GM08714 (cell line): ENCODE measurements around the gene GRPR.

Source experiments
- H3K4me3 ChIP-seq: fragments of 200-500 bp; sonication (Bioruptor generic); 2 replicates; pipeline ENCODE4 v1.5.1; 2014; ENCODE audit warnings: mild to moderate bottlenecking, low read length, inconsistent platforms
- ZNF274 ChIP-seq: IDR thresholded peaks from 2 replicates; pipeline ENCODE4 v1.6.1; 2012; ENCODE audit warnings: mild to moderate bottlenecking, low read depth, low read length

The GRPR gene

DNA sequence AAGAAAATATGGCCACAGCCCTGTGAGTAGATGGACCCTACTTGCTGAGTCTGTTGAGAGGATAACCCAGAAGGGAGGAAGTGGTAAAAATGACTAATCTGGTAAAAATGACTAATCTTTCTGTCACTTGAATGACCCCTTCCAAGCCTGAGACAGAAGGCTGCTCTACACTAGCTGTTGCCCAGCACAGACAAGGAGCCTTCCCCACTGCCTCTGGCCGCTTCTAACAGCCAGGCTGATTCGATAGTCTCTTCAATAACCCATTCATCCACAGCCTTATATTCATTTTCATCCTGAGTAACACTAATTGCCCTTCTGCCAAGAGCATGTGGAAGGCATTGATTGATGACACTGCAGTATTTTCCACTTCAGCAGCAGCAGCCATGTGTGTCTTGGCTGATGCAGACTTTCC, 62.4 kb downstream of the GRPR start:
- no peak for TF ChIP-seq ZNF274

DNA sequence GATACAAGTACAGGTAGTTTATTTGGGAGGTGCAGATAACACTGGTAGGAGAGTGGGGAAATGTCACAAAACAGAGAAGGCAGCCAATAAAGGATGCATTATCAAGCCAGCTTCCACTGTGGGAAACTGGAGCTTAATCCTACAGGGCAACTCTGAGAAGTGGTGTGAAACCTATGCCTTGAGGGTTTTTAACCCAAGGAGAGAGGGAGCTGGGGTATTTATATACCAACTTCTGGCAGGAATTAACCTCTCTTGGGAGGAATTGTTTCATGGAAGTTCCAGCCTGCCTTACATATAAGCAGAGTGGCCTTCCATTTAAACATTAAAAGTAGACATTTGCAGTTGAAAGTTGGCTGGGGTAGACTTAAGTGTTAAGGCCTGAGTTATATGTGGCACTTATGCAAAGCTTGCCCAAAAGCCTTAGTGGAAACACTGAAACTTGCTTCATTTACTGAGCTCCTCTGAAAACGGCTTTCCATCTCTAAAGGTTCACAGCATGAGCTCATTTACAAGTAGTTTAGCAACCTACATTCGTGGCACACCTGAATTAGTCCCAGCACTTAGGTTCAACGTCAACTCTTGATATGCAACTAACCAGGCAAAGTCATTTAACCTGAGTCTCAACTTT, 63.1 kb downstream of the GRPR start:
- TF ChIP-seq ZNF274, result no peak
- H3K4me3 ChIP-seq, result no peak overlapping the region

More for the DNA sequence above, 62.4 kb downstream of the GRPR start:
- H3K4me3 ChIP-seq, result no peak overlapping the region

DNA sequence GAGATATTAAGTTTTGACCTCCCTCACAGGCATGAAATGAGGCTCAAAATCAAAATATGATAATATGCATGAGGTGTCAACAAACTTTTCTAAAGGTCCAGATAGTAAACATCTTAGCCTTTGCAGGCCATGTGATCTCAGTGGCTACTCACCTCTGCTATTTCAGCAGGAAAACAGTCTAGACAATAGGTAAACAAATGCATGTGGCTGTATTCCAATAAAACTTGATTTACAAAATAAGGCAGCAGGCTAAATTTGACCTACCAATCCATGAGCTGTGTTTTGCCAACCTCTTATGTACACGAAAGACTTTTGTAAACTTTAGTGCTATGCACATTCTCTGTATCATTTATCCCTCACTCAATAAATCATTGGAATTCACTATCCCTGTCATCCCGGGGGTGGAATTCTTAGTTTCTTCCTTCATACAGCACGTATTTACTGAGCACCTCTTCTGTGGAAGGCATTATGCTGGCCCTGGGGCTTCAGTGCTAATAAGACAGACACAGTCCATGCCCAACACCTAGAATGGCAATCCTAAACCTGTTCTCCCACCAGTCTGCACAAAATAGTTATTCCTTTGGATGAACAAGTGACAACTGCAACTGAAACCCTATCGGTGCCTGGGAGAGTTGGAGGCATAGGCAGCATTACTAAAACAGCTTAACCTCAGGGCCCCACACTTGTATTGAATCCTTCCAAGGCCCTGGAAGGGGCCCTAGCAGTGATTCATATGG, 63.8 kb downstream of the GRPR start:
- no peak for TF ChIP-seq ZNF274
- no peak overlapping the region for H3K4me3 ChIP-seq

DNA sequence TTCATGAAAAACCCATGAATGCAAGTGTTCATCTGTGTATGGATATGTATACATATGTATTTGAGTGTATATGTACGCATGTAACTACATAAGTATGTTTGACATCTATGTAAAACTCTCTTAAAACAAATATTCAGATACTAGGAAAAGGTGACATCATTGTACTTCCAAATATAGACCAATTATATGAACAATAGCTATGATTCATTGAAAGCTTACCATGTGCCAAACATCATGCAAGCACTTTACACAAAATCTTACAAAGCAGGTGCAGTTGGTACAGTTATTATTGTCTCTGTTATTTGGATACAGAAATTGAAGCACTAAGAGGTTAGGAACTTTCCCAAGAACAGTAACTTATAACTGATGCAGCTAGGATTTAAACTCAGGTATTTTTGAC, 65.3 kb downstream of the GRPR start:
- no peak for TF ChIP-seq ZNF274
- H3K4me3 ChIP-seq, result no peak overlapping the region

DNA sequence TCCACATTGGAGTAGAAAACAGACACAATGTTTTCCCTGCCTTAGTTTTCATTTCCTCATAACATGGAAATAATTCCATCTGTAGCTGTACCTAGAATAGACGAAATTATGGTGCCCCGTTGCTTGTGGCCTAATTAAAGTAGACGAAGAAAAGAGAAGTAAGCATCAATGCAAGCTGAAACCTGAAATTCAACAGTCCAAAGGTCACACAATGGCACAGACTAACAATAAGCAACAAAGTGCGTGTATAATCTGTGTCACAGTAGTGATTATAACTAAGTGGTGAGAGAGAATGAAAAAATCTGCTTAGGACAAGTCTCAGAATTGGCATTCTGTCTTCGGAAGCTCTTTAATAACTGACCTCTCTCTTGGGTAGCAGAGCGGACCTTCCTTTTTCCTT, 68.2 kb downstream of the GRPR start:
- TF ChIP-seq ZNF274, result no peak
- H3K4me3 ChIP-seq, result no peak overlapping the region

DNA sequence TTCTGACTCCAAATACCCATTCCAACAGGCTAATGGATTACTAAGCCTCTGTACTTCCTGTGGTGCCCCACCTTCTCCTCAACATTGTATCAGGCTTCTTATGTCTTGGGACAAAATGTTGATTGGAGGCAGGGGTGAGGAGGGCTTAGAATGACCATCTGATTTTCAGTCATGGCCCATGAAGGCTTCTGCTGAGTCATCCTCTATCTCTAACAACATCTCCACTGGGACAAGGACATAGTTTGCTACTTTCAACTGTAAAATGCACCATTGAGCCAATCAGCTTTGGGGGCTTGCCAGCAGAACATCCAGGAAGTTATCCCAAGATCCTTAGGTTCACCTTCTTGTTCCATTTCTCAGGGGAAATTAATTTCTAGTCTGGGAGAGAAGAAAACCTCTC, 73.5 kb downstream of the GRPR start:
- TF ChIP-seq ZNF274, result no peak

DNA sequence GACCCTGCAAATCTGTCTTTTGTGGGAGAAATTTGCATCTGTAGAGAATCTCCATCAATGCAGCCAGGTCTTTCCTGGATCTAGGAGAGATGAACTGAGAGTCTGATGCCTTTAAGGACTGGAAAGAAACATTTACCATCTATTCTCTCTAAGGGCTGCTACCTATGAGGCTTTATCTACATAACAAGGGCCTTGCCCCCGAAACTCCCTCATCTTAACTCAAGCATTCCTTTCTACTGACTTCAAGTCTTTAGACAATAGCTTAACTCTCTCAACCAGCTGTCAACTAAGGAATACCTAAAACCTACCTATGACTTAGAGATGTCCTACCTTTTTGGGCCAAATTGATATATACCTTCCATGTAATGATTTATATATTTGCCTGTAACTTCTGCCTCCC, 76.0 kb downstream of the GRPR start:
- no peak overlapping the region for H3K4me3 ChIP-seq
- TF ChIP-seq ZNF274, result no peak

More for the DNA sequence above, 73.5 kb downstream of the GRPR start:
- no peak overlapping the region for H3K4me3 ChIP-seq

DNA sequence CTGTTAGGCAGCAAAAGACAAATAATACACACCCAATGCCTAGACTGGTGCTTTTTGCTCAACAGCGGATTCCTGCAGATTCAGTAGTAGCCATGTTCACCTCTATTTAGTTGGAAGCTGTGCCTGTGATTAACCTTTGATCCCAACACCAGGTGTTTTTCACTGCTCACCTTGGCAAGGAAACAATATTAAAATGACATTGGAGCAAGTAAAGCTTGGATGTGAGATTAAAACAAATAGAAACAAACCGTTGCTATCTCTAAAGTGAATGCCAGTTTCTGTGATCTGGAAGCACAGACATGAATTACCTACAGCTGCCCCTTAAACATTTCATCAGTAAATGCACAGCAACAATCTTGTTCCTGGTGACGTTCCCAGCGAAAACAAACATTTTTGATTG, 79.6 kb downstream of the GRPR start:
- H3K4me3 ChIP-seq, result no peak overlapping the region
- no peak for TF ChIP-seq ZNF274
